Measurements from ENCODE around the gene RAVER1.
A peak's percentile ranks its signal among the peaks of the same experiment; 100 is the strongest.
"Not testable (repeated sequence)": the region's sequence is repeated elsewhere in the genome, so short reads cannot be mapped to it uniquely, and the experiment has no call there.

Gene RAVER1

GRCh38 chr19:10344780-10345179, 11.5 kb upstream of the RAVER1 start:
- DNase-seq (ENCODE audit: low spot score): peak; percentile 18

DNA sequence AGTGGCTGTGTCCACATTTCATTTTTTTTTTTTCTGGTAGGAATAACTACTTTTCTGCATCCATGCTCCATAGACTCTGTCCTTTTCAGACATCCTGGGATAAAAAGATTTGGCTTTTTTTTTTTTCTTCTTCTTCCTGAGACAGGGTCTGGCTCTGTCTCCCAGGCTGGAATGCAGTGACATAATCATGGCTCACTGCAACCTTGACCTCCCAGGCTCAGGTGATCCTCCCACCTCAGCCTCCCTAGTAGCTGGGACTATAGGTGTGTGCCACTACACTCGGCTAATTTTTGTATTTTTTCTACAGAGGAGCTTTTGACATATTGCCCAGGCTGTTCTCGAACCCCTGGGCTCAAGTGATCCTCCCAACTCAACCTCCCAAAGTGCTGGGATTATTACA, 10.2 kb upstream of the RAVER1 start:
- no peak for DNase-seq (ENCODE audit: low spot score)

- no peak for DNase-seq (ENCODE audit: low spot score)
Measured at GRCh38 chr19:10339977-10340376, 6.6 kb upstream of the RAVER1 start.

- no peak for DNase-seq (ENCODE audit: low spot score)
Measured at GRCh38 chr19:10339380-10339960, 6.1 kb upstream of the RAVER1 start, which contains the start of gene ICAM3. Gene ICAM3 (minus strand): TSS chr19:10339624. CDS start chr19:10339614, 10 bp downstream.

DNA sequence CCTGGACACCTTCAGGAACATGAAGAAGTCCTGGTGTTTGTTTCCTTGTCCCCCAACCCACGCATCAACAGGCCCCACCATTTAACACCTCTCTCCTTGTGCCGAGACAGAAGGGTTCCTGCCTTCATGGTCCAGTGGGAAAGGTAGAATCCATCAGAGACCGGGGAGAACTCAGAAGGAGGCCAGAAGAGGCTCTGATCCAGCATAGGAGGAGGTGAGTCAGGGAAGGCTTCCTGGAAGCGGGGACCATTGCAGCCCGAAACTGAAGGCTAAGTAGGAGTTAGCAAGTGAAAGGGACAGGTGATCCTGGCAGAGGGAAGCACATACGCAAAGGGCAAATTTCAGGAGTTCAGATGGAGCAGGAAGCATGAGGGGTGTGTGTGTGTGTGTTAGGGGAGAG, 5.6 kb upstream of the RAVER1 start:
- DNase-seq (ENCODE audit: low spot score): no peak

DNA sequence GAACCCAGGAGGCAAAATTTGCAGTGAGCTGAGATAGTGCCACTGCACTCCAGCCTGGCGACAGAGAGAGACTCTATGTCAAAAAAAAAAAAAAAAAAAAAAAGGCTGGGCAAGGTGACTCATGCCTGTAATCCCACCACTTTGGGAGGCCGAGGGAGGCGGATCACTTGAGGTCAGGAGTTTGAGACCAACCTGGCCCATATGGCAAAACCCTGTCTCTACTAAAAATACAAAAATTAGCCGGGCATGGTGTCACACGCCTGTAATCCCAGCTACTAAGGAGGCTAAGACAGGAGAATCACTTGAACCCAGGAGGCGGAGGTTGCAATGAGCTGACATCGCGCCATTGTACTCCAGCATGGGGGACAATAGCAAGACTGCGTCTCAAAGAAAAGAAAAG, 3.4 kb upstream of the RAVER1 start:
- not testable (repeated sequence) for DNase-seq (ENCODE audit: low spot score)

- peak; percentile 40 for DNase-seq (ENCODE audit: low spot score)
Measured at GRCh38 chr19:10335352-10335985, 2.1 kb upstream of the RAVER1 start.

GRCh38 chr19:10334588-10335351, 1.4 kb upstream of the RAVER1 start:
- DNase-seq (ENCODE audit: low spot score): peak; percentile 86

GRCh38 chr19:10333758-10334587, 644 bp upstream of the RAVER1 start:
- DNase-seq (ENCODE audit: low spot score): no peak

- no peak for DNase-seq (ENCODE audit: low spot score)
Measured at GRCh38 chr19:10332158-10332964, 968 bp downstream of the RAVER1 start.

- DNase-seq (ENCODE audit: low spot score): no peak
Measured at GRCh38 chr19:10329555-10329954, 3.8 kb downstream of the RAVER1 start.

DNA sequence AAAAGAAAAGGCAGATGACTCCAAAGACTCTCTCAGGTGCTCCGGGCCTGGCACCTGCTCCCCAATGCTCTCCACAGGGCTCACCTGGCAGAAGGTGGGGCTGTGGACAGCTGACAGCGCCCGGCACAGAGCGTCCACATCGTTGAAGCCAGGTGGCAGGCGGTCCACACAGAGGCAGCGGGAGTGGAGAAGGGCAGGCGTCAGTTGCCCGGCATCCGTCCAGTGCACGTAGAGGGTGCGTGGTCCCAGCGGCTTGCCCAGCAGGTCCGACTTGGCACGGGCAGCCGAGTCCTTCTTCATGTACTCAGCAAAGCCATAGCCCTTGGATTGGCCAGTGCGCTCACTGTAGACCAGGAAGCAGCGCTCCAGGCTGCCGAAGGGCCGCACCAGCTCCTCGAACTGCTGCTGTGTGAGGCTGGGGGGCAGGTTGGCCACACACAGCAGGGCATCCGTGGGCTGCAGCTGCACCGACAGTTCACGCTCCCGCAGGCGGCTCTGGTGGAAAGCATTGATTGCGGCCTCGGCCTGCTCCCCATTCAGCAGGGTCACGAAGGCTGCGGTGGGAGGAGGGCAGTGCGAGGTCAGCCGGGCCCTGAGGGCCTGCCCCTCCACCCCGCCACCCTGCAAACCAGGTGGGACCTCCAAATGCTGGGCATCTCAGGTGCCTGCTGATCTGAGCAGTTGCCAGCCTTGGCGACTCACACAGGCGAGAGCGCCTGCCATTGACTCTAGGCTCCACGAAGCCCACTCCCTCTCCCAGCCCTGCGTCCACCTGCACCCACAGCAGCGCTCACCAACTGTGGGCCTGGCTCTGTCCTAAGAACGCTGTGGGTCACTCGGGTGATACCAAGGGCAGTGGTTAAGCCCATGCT, 4.5 kb downstream of the RAVER1 start:
- no peak for DNase-seq (ENCODE audit: low spot score)

- DNase-seq (ENCODE audit: low spot score): no peak
Measured at GRCh38 chr19:10327793-10328192, 5.5 kb downstream of the RAVER1 start.

- no peak for DNase-seq (ENCODE audit: low spot score)
Measured at GRCh38 chr19:10325732-10326131, 7.6 kb downstream of the RAVER1 start.

DNA sequence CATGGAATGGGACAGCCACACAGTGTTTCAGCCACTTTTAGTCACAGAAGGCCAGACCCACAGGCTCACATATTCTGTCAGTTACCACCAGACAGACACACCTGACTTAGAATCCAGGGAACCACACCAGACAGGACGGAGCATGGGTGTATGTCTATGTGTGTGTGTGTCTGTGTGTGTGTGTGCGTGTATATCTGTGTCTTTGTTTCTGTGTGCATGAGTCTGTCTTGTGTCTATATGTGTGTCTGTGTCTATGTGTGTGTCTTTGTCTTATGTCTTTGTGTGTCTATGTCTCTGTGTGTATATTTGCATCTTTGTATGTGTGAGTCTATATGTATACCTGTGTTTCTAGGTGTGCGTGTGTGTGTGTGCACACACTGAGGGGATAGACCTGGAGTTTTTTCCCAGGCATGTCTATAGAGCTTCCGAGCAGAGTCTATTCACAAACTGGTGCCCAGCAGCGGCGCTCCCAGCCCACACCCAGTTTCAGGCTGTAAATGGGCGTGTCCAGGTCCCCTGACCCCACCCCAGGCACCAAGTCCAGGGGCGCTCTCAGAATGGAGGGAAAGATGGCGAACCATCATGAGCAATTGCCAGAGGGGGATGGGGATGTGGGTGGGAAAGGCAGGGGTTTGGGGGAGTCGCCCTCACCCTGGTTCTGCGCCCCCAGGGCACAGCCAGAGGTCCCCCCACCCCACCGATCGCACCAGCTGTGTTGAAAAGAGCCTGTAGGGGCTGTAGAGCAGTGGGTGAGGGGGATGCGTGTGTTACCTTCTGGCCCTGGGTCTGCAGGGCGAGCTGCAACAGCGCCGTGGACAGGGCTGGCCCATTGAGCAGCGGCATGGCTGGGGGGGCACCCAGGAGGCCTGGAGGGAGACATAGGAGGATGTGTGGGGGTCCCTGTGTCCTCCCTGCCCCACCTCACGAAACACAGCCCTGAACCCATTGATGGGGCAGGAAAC, 11.2 kb downstream of the RAVER1 start:
- DNase-seq (ENCODE audit: low spot score): no peak

GRCh38 chr19:10321417-10321797, 11.9 kb downstream of the RAVER1 start:
- no peak for DNase-seq (ENCODE audit: low spot score)

DNA sequence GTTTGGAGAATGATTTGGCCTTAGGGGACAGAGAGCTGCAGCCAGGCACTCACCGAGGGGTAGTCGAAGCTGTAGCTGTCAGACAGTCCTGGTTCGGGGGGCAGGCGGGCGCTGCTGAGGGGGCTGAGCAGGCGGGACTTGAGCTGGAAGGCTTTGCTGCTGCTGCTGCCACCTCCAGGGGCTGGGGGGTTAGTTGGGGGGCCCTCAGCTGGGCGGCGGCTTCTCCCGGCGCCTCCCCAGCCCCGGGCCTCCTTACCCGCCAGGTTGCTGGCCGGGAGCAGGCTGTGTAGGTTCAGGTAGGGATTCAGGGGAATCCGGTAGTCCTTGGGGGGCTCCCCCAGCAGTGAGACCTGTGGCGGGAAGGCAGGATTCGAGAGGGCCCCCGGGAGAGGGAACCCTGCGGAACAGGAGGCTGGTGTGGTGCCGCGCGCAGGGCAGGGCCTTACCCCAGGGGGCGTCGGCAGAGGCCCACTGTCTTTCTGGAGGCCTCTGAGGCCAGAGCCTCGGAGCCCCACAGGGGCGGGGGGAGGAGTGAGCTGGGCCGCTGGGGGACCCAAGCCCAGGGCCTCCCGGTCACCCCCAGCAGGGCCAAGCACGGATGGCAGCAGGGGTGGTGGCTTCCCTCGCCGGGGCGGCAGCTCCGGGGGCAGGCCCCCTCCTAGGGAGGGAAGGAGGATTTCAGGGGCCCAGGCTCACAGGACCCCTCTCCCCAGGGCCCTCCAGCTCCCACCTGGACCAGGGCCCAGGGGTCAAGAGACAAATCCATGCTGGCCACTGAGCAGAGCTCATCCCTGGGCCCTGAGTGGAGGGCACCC, 12.5 kb downstream of the RAVER1 start:
- no peak for DNase-seq (ENCODE audit: low spot score)

Data from Ammon's horn (tissue), 1 donor.